A673 (cell line): ENCODE measurements around the gene MAMSTR. TPM values are rescaled to one million over a fixed set of nuclear protein-coding genes. Genes with fewer than 3 reads are reported as not detected.

Experiments used
- BruUV-seq: library from RNA; stranded (reverse); fragments of 400-500 nt; replicated peaks from 2 replicates; lab custom pipeline; 2021; lab: Mats Ljungman, UMichigan
- CTCF ChIA-PET: fragments of 300-600 bp; sonication (Branson Sonifier 250); formaldehyde crosslinking; loops from one replicate; lab custom pipeline; 2022; ENCODE audit warnings: antibody characterized with exemption; lab: Charles Lee
- POLR2A ChIA-PET: fragments of 300-600 bp; sonication (Branson Sonifier 250); formaldehyde crosslinking; loops from one replicate; lab custom pipeline; 2022; ENCODE audit warnings: antibody characterized with exemption; ENCODE audit not compliant: low non-redundant PET; lab: Charles Lee
- DNase-seq: peaks from one replicate; pipeline ENCODE4 v3.0.0-alpha.2; 2015; ENCODE audit warnings: low spot score
- H3K27ac ChIP-seq: fragments of 200-600 bp; sonication (generic); 2 replicates; pipeline ENCODE4 v1.5.1; 2016; ENCODE audit warnings: mixed run types, low read depth, mild to moderate bottlenecking, mixed read lengths, antibody characterized with exemption, low read length; ENCODE audit not compliant: poor library complexity, severe bottlenecking
- H3K27me3 ChIP-seq: fragments of 200-600 bp; sonication (generic); replicated peaks from 2 replicates; pipeline ENCODE4 v1.6.1; 2017; ENCODE audit warnings: mixed run types, low read depth, mild to moderate bottlenecking, mixed read lengths, antibody characterized with exemption, low read length; ENCODE audit not compliant: insufficient read depth, poor library complexity
- H3K36me3 ChIP-seq: fragments of 200-600 bp; sonication (generic); 2 replicates; pipeline ENCODE4 v1.6.1; 2016; ENCODE audit warnings: mixed run types, mild to moderate bottlenecking, mixed read lengths, antibody characterized with exemption, low read length; ENCODE audit not compliant: insufficient read depth, poor library complexity, severe bottlenecking
- H3K4me1 ChIP-seq: fragments of 200-600 bp; sonication (generic); 2 replicates; pipeline ENCODE4 v1.6.1; 2017; ENCODE audit warnings: mixed run types, mild to moderate bottlenecking, mixed read lengths, antibody characterized with exemption, low read length; ENCODE audit not compliant: insufficient read depth, poor library complexity, severe bottlenecking
- H3K4me3 ChIP-seq: fragments of 200-600 bp; sonication (generic); 2 replicates; pipeline ENCODE4 v1.5.1; 2016; ENCODE audit warnings: low read depth, mixed run types, mild to moderate bottlenecking, mixed read lengths, low read length; ENCODE audit not compliant: poor library complexity, severe bottlenecking
- H3K9me3 ChIP-seq: fragments of 200-600 bp; sonication (generic); 2 replicates; pipeline ENCODE4 v1.6.1; 2016; ENCODE audit warnings: mixed run types, low read depth, mild to moderate bottlenecking, mixed read lengths, antibody characterized with exemption, low read length; ENCODE audit not compliant: poor library complexity, severe bottlenecking
- EZH2 ChIP-seq: fragments of 200-600 bp; sonication (generic); IDR thresholded peaks from 2 replicates; pipeline ENCODE4 v1.6.1; 2017; ENCODE audit warnings: borderline replicate concordance, low read depth, mild to moderate bottlenecking, mixed read lengths, antibody characterized with exemption, low read length; ENCODE audit not compliant: poor library complexity, severe bottlenecking
- intact Hi-C: fragments of 100-400 bp; cut with micrococcal nuclease; formaldehyde crosslinking; loops from one replicate; pipeline ENCODE4 v1.10.0; 2022; ENCODE audit not compliant: unreplicated experiment
- total RNA-seq: library from RNA; stranded (reverse); gene quantifications from 2 replicates; pipeline ENCODE4 v1.2.3, GENCODE V29; 2021
- TF ChIP-seq, protein P1 (sequence below): fragments of 300-800, 200-600 bp; sonication (generic); conservative IDR thresholded peaks from 2 replicates; pipeline ENCODE4 v1.5.1; 2017; ENCODE audit warnings: low read depth, mild to moderate bottlenecking, antibody characterized with exemption, low read length, moderate library complexity, mixed read lengths

The MAMSTR gene
- total RNA-seq, 1 experiment from 2014 or later = 4.7 TPM

DNA sequence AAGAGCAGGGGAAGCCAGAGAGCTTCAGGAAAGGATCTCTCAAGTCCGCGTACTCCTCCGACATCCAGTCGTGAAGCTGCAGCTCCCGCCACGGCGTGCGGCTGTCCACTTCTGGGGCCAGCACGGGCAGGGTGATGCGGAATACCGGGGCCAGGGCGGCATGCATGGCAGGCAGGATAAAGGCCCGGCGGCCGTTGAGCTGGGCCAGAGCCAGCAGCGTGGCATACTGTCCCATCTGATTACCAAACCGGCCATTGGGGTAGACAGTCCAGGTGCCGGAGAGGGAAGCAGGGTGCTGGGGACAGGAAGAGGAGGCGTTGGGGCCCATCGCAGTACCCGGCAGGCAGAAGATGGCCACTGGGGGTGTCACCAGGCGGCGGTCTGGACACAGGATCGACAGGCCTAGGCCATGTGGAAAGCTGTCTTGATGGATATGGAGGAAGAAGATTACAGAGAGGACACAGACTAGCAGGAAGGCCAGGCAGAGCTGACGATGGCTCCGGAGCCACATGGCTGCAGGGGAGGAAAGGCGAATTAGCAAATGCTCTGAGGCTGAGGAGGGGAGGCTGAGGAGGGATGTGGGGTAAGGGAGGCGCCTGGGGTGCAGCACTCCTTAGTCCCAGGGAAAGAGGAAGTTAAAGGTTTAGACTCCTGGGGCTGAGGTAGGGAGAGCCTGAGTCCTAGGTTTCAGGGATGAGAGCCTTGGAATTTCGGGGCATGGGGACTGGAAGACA lies 31.4 kb upstream of the MAMSTR start:
- Histone ChIP-seq H3K9me3 (no peaks in the 10 kb centered on the region), H3K4me1 (peaks cover 5% of the 10 kb centered on the region), H3K36me3 (no peaks in the 10 kb centered on the region), H3K27ac (no peak overlapping the region), H3K4me3 (no peak overlapping the region), H3K27me3 (no peaks in the 10 kb centered on the region)
- CTCF ChIA-PET = no interaction called here
- DNase-seq = no peak
- no TSS peak for BruUV-seq
- intact Hi-C loops = no loop called here
- POLR2A ChIA-PET = no interaction called here
- TF ChIP-seq EZH2 = no peak
- TF ChIP-seq, protein P1, sequence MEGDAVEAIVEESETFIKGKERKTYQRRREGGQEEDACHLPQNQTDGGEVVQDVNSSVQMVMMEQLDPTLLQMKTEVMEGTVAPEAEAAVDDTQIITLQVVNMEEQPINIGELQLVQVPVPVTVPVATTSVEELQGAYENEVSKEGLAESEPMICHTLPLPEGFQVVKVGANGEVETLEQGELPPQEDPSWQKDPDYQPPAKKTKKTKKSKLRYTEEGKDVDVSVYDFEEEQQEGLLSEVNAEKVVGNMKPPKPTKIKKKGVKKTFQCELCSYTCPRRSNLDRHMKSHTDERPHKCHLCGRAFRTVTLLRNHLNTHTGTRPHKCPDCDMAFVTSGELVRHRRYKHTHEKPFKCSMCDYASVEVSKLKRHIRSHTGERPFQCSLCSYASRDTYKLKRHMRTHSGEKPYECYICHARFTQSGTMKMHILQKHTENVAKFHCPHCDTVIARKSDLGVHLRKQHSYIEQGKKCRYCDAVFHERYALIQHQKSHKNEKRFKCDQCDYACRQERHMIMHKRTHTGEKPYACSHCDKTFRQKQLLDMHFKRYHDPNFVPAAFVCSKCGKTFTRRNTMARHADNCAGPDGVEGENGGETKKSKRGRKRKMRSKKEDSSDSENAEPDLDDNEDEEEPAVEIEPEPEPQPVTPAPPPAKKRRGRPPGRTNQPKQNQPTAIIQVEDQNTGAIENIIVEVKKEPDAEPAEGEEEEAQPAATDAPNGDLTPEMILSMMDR = no peak

DNA sequence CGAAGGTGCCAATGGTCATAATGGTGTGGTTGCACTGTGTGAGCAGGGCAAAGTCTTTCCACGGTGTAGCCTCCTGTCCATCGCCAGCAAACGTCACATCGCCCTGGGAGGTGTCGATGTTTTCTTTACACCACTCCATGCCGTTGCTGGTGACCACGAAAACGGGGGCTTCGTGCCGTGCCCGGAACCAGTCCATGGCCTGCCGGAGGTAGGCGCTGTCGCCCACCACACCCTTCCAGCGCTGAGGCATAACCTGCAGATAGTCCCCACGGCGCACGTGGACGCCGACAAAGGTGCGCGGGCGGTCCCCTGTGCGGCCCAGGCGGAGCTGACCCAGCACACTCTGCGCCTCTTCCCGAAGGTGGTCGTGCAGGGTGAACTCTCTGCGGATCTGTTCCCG lies 30.8 kb upstream of the MAMSTR start:
- ChIA-PET CTCF (no interaction called here), POLR2A (no interaction called here)
- no peaks in the 10 kb centered on the region for H3K27me3 ChIP-seq
- DNase-seq = no peak
- no peaks in the 10 kb centered on the region for H3K36me3 ChIP-seq
- H3K27ac ChIP-seq = no peak overlapping the region
- no peaks in the 10 kb centered on the region for H3K9me3 ChIP-seq
- intact Hi-C loops = no loop called here
- BruUV-seq = no TSS peak
- TF ChIP-seq EZH2 = no peak
- TF ChIP-seq, protein P1 = no peak
- H3K4me3 ChIP-seq = no peak overlapping the region
- H3K4me1 ChIP-seq = peaks cover 5% of the 10 kb centered on the region

DNA sequence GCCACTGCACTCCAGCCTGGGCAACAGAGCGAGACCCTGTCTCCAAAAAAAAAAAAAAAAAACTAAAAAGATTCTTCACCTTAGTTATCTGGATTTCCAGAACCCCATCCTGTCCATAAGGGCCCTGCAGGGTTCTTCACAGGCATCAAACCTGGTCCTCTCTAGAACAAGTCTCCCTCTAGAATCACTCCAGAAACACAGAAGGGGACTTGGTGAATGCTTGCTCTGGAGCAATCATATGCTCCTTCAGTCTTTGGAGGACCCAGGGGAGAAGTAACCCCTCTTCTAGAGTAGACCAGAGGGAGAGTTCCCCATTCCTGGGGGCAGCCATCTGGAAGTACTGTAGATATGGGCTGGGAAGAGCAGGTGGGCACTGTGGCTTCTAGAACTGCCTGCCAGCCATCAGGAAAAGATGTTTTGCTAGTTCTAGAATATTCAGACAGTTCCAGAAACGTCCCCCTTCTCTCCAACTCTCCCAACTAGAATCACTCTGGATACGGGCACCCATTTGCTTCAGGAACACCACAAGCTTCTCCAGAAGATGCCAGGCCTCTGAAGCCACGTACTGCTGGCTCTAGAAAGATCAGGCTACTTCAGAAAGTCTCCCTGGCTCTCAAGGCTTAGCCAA lies 30.2 kb upstream of the MAMSTR start:
- POLR2A ChIA-PET = no interaction called here
- no peak overlapping the region for H3K27ac ChIP-seq
- TF ChIP-seq, protein P1 = no peak
- TF ChIP-seq EZH2 = no peak
- H3K27me3 ChIP-seq = no peaks in the 10 kb centered on the region
- CTCF ChIA-PET = no interaction called here
- no peaks in the 10 kb centered on the region for H3K9me3 ChIP-seq
- H3K4me3 ChIP-seq = no peak overlapping the region
- no TSS peak for BruUV-seq
- no peaks in the 10 kb centered on the region for H3K36me3 ChIP-seq
- H3K4me1 ChIP-seq = peaks cover 5% of the 10 kb centered on the region
- no peak for DNase-seq
- intact Hi-C loops = no loop called here
